ENCODE results near the gene NDUFA12.

DNA sequence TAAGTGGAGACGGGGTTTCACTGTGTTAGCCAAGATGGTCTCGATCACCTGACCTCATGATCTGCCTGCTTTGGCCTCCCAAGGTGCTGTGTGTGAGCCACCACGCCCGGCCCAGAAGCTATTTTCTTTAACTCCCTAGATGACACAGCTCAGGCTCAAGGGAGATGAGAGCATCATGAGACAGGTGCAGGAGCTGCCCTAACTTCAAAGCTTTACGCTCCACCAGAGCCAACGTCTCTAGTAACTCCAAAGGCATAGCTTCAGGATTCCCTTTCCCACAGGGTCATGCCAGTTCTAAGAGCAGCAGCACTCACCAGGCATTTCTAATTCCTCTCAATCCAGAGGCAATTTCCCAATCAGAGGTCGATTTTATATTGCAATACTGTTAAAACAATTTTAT is 21.0 kb downstream of the NDUFA12 start:
- TF ChIP-seq, protein P1, sequence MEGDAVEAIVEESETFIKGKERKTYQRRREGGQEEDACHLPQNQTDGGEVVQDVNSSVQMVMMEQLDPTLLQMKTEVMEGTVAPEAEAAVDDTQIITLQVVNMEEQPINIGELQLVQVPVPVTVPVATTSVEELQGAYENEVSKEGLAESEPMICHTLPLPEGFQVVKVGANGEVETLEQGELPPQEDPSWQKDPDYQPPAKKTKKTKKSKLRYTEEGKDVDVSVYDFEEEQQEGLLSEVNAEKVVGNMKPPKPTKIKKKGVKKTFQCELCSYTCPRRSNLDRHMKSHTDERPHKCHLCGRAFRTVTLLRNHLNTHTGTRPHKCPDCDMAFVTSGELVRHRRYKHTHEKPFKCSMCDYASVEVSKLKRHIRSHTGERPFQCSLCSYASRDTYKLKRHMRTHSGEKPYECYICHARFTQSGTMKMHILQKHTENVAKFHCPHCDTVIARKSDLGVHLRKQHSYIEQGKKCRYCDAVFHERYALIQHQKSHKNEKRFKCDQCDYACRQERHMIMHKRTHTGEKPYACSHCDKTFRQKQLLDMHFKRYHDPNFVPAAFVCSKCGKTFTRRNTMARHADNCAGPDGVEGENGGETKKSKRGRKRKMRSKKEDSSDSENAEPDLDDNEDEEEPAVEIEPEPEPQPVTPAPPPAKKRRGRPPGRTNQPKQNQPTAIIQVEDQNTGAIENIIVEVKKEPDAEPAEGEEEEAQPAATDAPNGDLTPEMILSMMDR (IDR thresholded peaks at IDR 0.05) = no peak
- TF ChIP-seq POLR2A (IDR thresholded peaks at IDR 0.05) = no peak

Measured in heart left ventricle (tissue), 13 donors.